ENCODE measurements around the gene SMYD2.

SMYD2 gene

GRCh38 chr1:214338212-214338611 lies 57.3 kb downstream of the SMYD2 start:
- DNase-seq (no peak), ATAC-seq (replicated peaks) (no peak)
- no peak overlapping the region for H3K27ac Mint-ChIP-seq
- H3K9me3 Mint-ChIP-seq: no peaks in the 10 kb centered on the region
- H3K4me3 Mint-ChIP-seq: no peak overlapping the region
- H3K4me1 Mint-ChIP-seq: no peaks in the 10 kb centered on the region
- H3K27me3 Mint-ChIP-seq: no peaks in the 10 kb centered on the region
- H3K36me3 Mint-ChIP-seq: peaks cover 7 to 29% of the 10 kb centered on the region in 2 donors

GRCh38 chr1:214341459-214341858 lies 60.5 kb downstream of the SMYD2 start:
- Mint-ChIP-seq H3K27me3 (no peaks in the 10 kb centered on the region), H3K4me3 (no peak overlapping the region), H3K36me3 (peaks cover 18 to 38% of the 10 kb centered on the region in 2 donors), H3K4me1 (no peaks in the 10 kb centered on the region), H3K27ac (no peak overlapping the region), H3K9me3 (peaks cover 9 to 10% of the 10 kb centered on the region in 2 donors)
- no peak for DNase-seq
- ATAC-seq (replicated peaks): no peak

- Mint-ChIP-seq H3K36me3 (peaks cover 18 to 38% of the 10 kb centered on the region in 2 donors), H3K9me3 (peaks cover 9 to 10% of the 10 kb centered on the region in 2 donors), H3K27me3 (no peaks in the 10 kb centered on the region), H3K27ac (no peak overlapping the region), H3K4me3 (no peak overlapping the region), H3K4me1 (no peaks in the 10 kb centered on the region)
- no peak for ATAC-seq (replicated peaks)
- DNase-seq: no peak
Observed at GRCh38 chr1:214341932-214342331, 61.0 kb downstream of the SMYD2 start.

GRCh38 chr1:214342525-214342924 lies 61.6 kb downstream of the SMYD2 start:
- no peak overlapping the region for H3K4me3 Mint-ChIP-seq
- peaks cover 14 to 34% of the 10 kb centered on the region in 2 donors for H3K36me3 Mint-ChIP-seq
- no peaks in the 10 kb centered on the region for H3K4me1 Mint-ChIP-seq
- H3K27me3 Mint-ChIP-seq: no peaks in the 10 kb centered on the region
- ATAC-seq (replicated peaks): no peak
- H3K9me3 Mint-ChIP-seq: peaks cover 9 to 10% of the 10 kb centered on the region in 2 donors
- DNase-seq: no peak
- no peak overlapping the region for H3K27ac Mint-ChIP-seq

GRCh38 chr1:214344897-214345296 lies 63.9 kb downstream of the SMYD2 start:
- H3K36me3 Mint-ChIP-seq: peaks cover 17 to 29% of the 10 kb centered on the region in 2 donors
- ATAC-seq (replicated peaks): no peak
- no peaks in the 10 kb centered on the region for H3K4me1 Mint-ChIP-seq
- peaks cover 9 to 10% of the 10 kb centered on the region in 2 donors for H3K9me3 Mint-ChIP-seq
- no peak overlapping the region for H3K27ac Mint-ChIP-seq
- DNase-seq: no peak
- no peak overlapping the region for H3K4me3 Mint-ChIP-seq
- H3K27me3 Mint-ChIP-seq: no peaks in the 10 kb centered on the region

- Mint-ChIP-seq H3K27me3 (no peaks in the 10 kb centered on the region), H3K4me1 (no peaks in the 10 kb centered on the region), H3K36me3 (peaks cover 12% of the 10 kb centered on the region in 2 donors), H3K4me3 (no peak overlapping the region), H3K9me3 (peaks cover 8 to 9% of the 10 kb centered on the region in 2 donors), H3K27ac (no peak overlapping the region)
- no peak for DNase-seq
- ATAC-seq (replicated peaks): no peak
Observed at GRCh38 chr1:214349008-214349407, 68.0 kb downstream of the SMYD2 start.

GRCh38 chr1:214349781-214350180 lies 68.8 kb downstream of the SMYD2 start:
- peaks cover 3 to 4% of the 10 kb centered on the region in 2 donors for H3K9me3 Mint-ChIP-seq
- ATAC-seq (replicated peaks): no peak

GRCh38 chr1:214351551-214352277 lies 70.8 kb downstream of the SMYD2 start:
- no peak for ATAC-seq (replicated peaks)
- Mint-ChIP-seq H3K36me3 (peaks cover 0 to 3% of the 10 kb centered on the region in 2 donors), H3K27me3 (peaks cover under 1 to 7% of the 10 kb centered on the region in 2 donors)

More at GRCh38 chr1:214349781-214350180, 68.8 kb downstream of the SMYD2 start:
- no peak for DNase-seq
- Mint-ChIP-seq H3K4me1 (no peaks in the 10 kb centered on the region), H3K36me3 (peaks cover 6 to 8% of the 10 kb centered on the region in 2 donors), H3K27ac (no peak overlapping the region), H3K4me3 (no peak overlapping the region), H3K27me3 (no peaks in the 10 kb centered on the region)

GRCh38 chr1:214352838-214353237 lies 71.9 kb downstream of the SMYD2 start:
- H3K27ac Mint-ChIP-seq: no peak overlapping the region
- H3K4me3 Mint-ChIP-seq: no peak overlapping the region
- H3K36me3 Mint-ChIP-seq: no peaks in the 10 kb centered on the region
- H3K27me3 Mint-ChIP-seq: peaks cover 4 to 11% of the 10 kb centered on the region in 2 donors
- ATAC-seq (replicated peaks) (no peak), DNase-seq (no peak)
- no peaks in the 10 kb centered on the region for H3K4me1 Mint-ChIP-seq
- no peaks in the 10 kb centered on the region for H3K9me3 Mint-ChIP-seq

More at GRCh38 chr1:214351551-214352277, 70.8 kb downstream of the SMYD2 start:
- DNase-seq: no peak
- Mint-ChIP-seq H3K27ac (no peak overlapping the region), H3K9me3 (no peaks in the 10 kb centered on the region), H3K4me3 (no peak overlapping the region), H3K4me1 (no peaks in the 10 kb centered on the region)

GRCh38 chr1:214354440-214355148 lies 73.6 kb downstream of the SMYD2 start:
- DNase-seq (no peak), ATAC-seq (replicated peaks) (no peak)
- no peaks in the 10 kb centered on the region for H3K9me3 Mint-ChIP-seq
- no peak overlapping the region for H3K4me3 Mint-ChIP-seq
- H3K4me1 Mint-ChIP-seq: no peaks in the 10 kb centered on the region
- H3K27ac Mint-ChIP-seq: no peak overlapping the region
- no peaks in the 10 kb centered on the region for H3K36me3 Mint-ChIP-seq
- peaks cover 4 to 11% of the 10 kb centered on the region in 2 donors for H3K27me3 Mint-ChIP-seq

- Mint-ChIP-seq H3K27me3 (peaks cover 30 to 34% of the 10 kb centered on the region in 2 donors), H3K36me3 (no peaks in the 10 kb centered on the region), H3K4me1 (peaks cover 0 to 4% of the 10 kb centered on the region in 2 donors), H3K4me3 (no peak overlapping the region), H3K9me3 (peaks cover 0 to 4% of the 10 kb centered on the region in 2 donors), H3K27ac (no peak overlapping the region)
- DNase-seq: no peak
- ATAC-seq (replicated peaks): no peak
Observed at GRCh38 chr1:214360116-214360515, 79.2 kb downstream of the SMYD2 start.

GRCh38 chr1:214360525-214361164 lies 79.7 kb downstream of the SMYD2 start:
- no peak overlapping the region for H3K27ac Mint-ChIP-seq
- no peaks in the 10 kb centered on the region for H3K36me3 Mint-ChIP-seq
- DNase-seq (no peak), ATAC-seq (replicated peaks) (no peak)
- H3K27me3 Mint-ChIP-seq: peaks cover 25 to 34% of the 10 kb centered on the region in 2 donors
- no peak overlapping the region for H3K4me3 Mint-ChIP-seq
- peaks cover 0 to 4% of the 10 kb centered on the region in 2 donors for H3K4me1 Mint-ChIP-seq
- H3K9me3 Mint-ChIP-seq: peaks cover 0 to 4% of the 10 kb centered on the region in 2 donors

- no peak overlapping the region for H3K4me3 Mint-ChIP-seq
- H3K9me3 Mint-ChIP-seq: peaks cover 0 to 4% of the 10 kb centered on the region in 2 donors
- peaks cover 24 to 34% of the 10 kb centered on the region in 2 donors for H3K27me3 Mint-ChIP-seq
- H3K27ac Mint-ChIP-seq: no peak overlapping the region
- peaks cover 0 to 4% of the 10 kb centered on the region in 2 donors for H3K4me1 Mint-ChIP-seq
- DNase-seq: no peak
- H3K36me3 Mint-ChIP-seq: no peaks in the 10 kb centered on the region
- ATAC-seq (replicated peaks): no peak
Observed at GRCh38 chr1:214361636-214362035, 80.7 kb downstream of the SMYD2 start.

- no peak for ATAC-seq (replicated peaks)
- Mint-ChIP-seq H3K36me3 (no peaks in the 10 kb centered on the region), H3K4me1 (peaks cover 0 to 4% of the 10 kb centered on the region in 2 donors), H3K4me3 (no peak overlapping the region), H3K27me3 (peaks cover 19 to 29% of the 10 kb centered on the region in 2 donors), H3K9me3 (peaks cover 0 to 4% of the 10 kb centered on the region in 2 donors), H3K27ac (no peak overlapping the region)
- no peak for DNase-seq
Observed at GRCh38 chr1:214362188-214362882, 81.4 kb downstream of the SMYD2 start.
